HEK293T (cell line): ENCODE data around the gene CIP2A.

ENCODE experiments used
- CTCF ChIA-PET: fragments of 350-600 bp; formaldehyde crosslinking; extraction: SDS; loops from one replicate; lab custom pipeline; 2021; ENCODE audit warnings: antibody characterized with exemption, inconsistent platforms; lab: Yijun Ruan, JAX
- POLR2A ChIA-PET: fragments of 350-600 bp; formaldehyde crosslinking; extraction: SDS; loops from one replicate; lab custom pipeline; 2020; ENCODE audit warnings: antibody characterized with exemption, inconsistent platforms; lab: Yijun Ruan, JAX
- DNase-seq: peaks from one replicate; pipeline ENCODE4 v3.0.0; 2012; ENCODE audit warnings: mixed read lengths; ENCODE audit errors: extremely low spot score
- ARNT ChIP-seq: fragments of 450-650 bp; IDR thresholded peaks from 2 replicates; pipeline ENCODE4 v1.6.1; 2017; ENCODE audit warnings: mild to moderate bottlenecking
- BHLHE40 ChIP-seq: fragments of 450-650 bp; IDR thresholded peaks from 2 replicates; pipeline ENCODE4 v1.6.1; 2016; ENCODE audit warnings: mild to moderate bottlenecking, moderate library complexity, borderline replicate concordance
- CTBP1 ChIP-seq: fragments of 450-650 bp; IDR thresholded peaks from 2 replicates; pipeline ENCODE4 v1.6.1; 2016; ENCODE audit warnings: borderline replicate concordance
- ELF4 ChIP-seq: fragments of 450-650 bp; IDR thresholded peaks from 2 replicates; pipeline ENCODE4 v1.6.1; 2017; ENCODE audit warnings: antibody characterized with exemption
- FOXA1 ChIP-seq: fragments of 450-650 bp; IDR thresholded peaks from 2 replicates; pipeline ENCODE4 v1.6.1; 2016; ENCODE audit warnings: mild to moderate bottlenecking
- FOXK2 ChIP-seq: fragments of 450-650 bp; IDR thresholded peaks from 2 replicates; pipeline ENCODE4 v1.6.1; 2016; ENCODE audit warnings: mild to moderate bottlenecking
- FOXM1 ChIP-seq: fragments of 450-650 bp; IDR thresholded peaks from 2 replicates; pipeline ENCODE4 v1.6.1; 2017; ENCODE audit warnings: mild to moderate bottlenecking, borderline replicate concordance
- HDGF ChIP-seq: fragments of 450-650 bp; IDR thresholded peaks from 2 replicates; pipeline ENCODE4 v1.6.1; 2017; ENCODE audit warnings: antibody characterized with exemption, borderline replicate concordance
- L3MBTL2 ChIP-seq: fragments of 450-650 bp; conservative IDR thresholded peaks from 2 replicates; pipeline ENCODE4 v1.6.1; 2016; ENCODE audit warnings: mild to moderate bottlenecking
- LEF1 ChIP-seq: fragments of 450-650 bp; IDR thresholded peaks from 2 replicates; pipeline ENCODE4 v1.6.1; 2017; ENCODE audit warnings: mild to moderate bottlenecking, borderline replicate concordance
- NFRKB ChIP-seq: fragments of 450-650 bp; IDR thresholded peaks from 2 replicates; pipeline ENCODE4 v1.6.1; 2016; ENCODE audit warnings: mild to moderate bottlenecking, moderate library complexity
- PKNOX1 ChIP-seq: fragments of 450-650 bp; IDR thresholded peaks from 2 replicates; pipeline ENCODE4 v1.6.1; 2016
- SP1 ChIP-seq: fragments of 450-650 bp; IDR thresholded peaks from 2 replicates; pipeline ENCODE4 v1.6.1; 2017
- SUZ12 ChIP-seq: fragments of 450-650 bp; IDR thresholded peaks from 2 replicates; pipeline ENCODE4 v1.6.1; 2016; ENCODE audit warnings: mild to moderate bottlenecking
- TARDBP ChIP-seq: fragments of 450-650 bp; IDR thresholded peaks from 2 replicates; pipeline ENCODE4 v1.6.1; 2016
- ZNF384 ChIP-seq: fragments of 450-650 bp; IDR thresholded peaks from 2 replicates; pipeline ENCODE4 v1.6.1; 2016

Gene CIP2A

GRCh38 chr3:108528459-108529252, 60.6 kb downstream of the CIP2A start:
- ChIA-PET POLR2A (no interaction called here), CTCF (no interaction called here)
- no peak for TF ChIP-seq FOXA1
- no peak for TF ChIP-seq CTBP1
- no peak for TF ChIP-seq LEF1
- TF ChIP-seq FOXK2: no peak
- no peak for TF ChIP-seq ELF4
- TF ChIP-seq BHLHE40: no peak
- no peak for TF ChIP-seq L3MBTL2
- no peak for TF ChIP-seq HDGF
- TF ChIP-seq SUZ12: no peak
- TF ChIP-seq TARDBP: no peak
- TF ChIP-seq PKNOX1: no peak
- TF ChIP-seq FOXM1: no peak
- TF ChIP-seq ZNF384: no peak
- no peak for TF ChIP-seq NFRKB
- no peak for TF ChIP-seq ARNT
- TF ChIP-seq SP1: no peak
- DNase-seq: no peak

- DNase-seq: no peak
- ChIA-PET POLR2A (interaction anchor here (1.2 kb wide), 1 partner anchor 62 kb away, joined by 4 read pairs; the partner anchor contains the start of genes CIP2A and DZIP3), CTCF (no interaction called here)
- TF ChIP-seq PKNOX1 (no peak), SP1 (no peak), ELF4 (no peak), ARNT (no peak), L3MBTL2 (no peak), FOXK2 (no peak)
Measured at GRCh38 chr3:108527817-108528216, 61.4 kb downstream of the CIP2A start.

- DNase-seq: no peak
- TF ChIP-seq LEF1 (no peak), HDGF (no peak), PKNOX1 (no peak), ELF4 (no peak), CTBP1 (no peak), SUZ12 (no peak), FOXM1 (no peak), TARDBP (no peak), FOXK2 (no peak), BHLHE40 (no peak), NFRKB (no peak), ARNT (no peak)
- ChIA-PET POLR2A (interaction anchor here (1.2 kb wide), 1 partner anchor 62 kb away, joined by 4 read pairs; the partner anchor contains the start of genes CIP2A and DZIP3), CTCF (no interaction called here)
Measured at GRCh38 chr3:108527109-108527508, 62.1 kb downstream of the CIP2A start.

GRCh38 chr3:108525971-108526370, 63.3 kb downstream of the CIP2A start:
- CTCF ChIA-PET: no interaction called here
- POLR2A ChIA-PET: no interaction called here

GRCh38 chr3:108525256-108525655, 64.0 kb downstream of the CIP2A start:
- CTCF ChIA-PET: no interaction called here

More at GRCh38 chr3:108525971-108526370, 63.3 kb downstream of the CIP2A start:
- no peak for DNase-seq
- TF ChIP-seq PKNOX1 (no peak), FOXM1 (no peak), FOXA1 (no peak), ZNF384 (no peak), CTBP1 (no peak), HDGF (no peak), TARDBP (no peak), FOXK2 (no peak)

More at GRCh38 chr3:108525256-108525655, 64.0 kb downstream of the CIP2A start:
- no peak for TF ChIP-seq SUZ12
- TF ChIP-seq FOXA1: no peak
- no peak for TF ChIP-seq ARNT
- no peak for TF ChIP-seq ZNF384
- TF ChIP-seq CTBP1: no peak
- no peak for TF ChIP-seq FOXK2
- TF ChIP-seq FOXM1: no peak
- TF ChIP-seq HDGF: no peak
- no peak for TF ChIP-seq L3MBTL2
- no peak for TF ChIP-seq NFRKB
- no peak for TF ChIP-seq TARDBP
- no peak for TF ChIP-seq SP1
- no peak for TF ChIP-seq LEF1
- TF ChIP-seq BHLHE40: no peak
- no peak for TF ChIP-seq PKNOX1
- TF ChIP-seq ELF4: no peak
- POLR2A ChIA-PET: no interaction called here
- DNase-seq: no peak
